Breast epithelium (tissue), 3 donors: ENCODE results near the gene ADSL. TPM values are rescaled to one million over a fixed set of nuclear protein-coding genes. Genes with fewer than 3 reads are reported as not detected.

ENCODE experiments used
- total RNA-seq, 3 donors: library from RNA; depleted of rRNA; stranded (reverse); fragments of >200 nt; gene quantifications; one replicate each; pipeline ENCODE4 v1.1.0, GENCODE V29; 2016

Gene ADSL
- total RNA-seq, 3 donors from 2014 or later = 66.6 to 92.3 (median 74.7) TPM

Other genes with a start within 250 kb of the ADSL start
- gene TNRC6B, start 168.6 kb upstream of the ADSL start, total RNA-seq = 10 to 100 TPM; 32.8 to 53.1 (median 39.7) TPM
- gene SGSM3, start 24.1 kb downstream of the ADSL start, total RNA-seq = 10 to 100 TPM; 34.7 to 69.2 (median 55.3) TPM